ENCODE data around the gene MGMT.

Gene MGMT

DNA sequence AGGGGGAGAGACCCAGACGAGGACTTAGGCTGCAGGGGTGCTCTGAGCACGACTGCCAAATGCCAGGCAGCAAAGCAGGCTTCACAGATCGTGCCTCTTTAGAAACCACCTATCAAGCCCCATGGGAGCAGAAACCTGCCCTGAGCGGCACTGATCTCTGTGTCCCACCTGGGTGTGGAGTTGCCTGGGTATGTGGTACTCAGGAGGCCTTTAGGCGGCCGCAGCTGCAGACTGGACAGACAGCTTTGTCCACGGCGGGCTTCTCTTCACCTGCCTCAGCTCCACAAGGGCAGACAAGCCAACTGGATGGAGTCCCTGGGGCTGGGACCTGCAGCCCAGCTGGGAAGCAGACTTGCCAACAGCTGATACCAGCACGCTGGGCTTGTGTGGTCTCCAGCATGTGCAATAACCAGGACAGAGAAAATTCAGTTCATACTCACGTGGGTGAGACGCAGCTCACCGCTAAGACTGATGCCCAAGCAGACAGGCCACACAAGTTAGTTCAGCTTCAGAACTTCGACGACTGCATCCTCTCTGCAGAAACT lies 333.8 kb downstream of the MGMT start:
- no peak overlapping the region for H3K27ac ChIP-seq (ENCODE audit: low read depth, low read length, poor library complexity, severe bottlenecking)
- H3K4me2 ChIP-seq (ENCODE audit: low read length) = no peak overlapping the region
- H4K20me1 ChIP-seq (ENCODE audit: insufficient read depth, low read length) = no peaks in the 10 kb centered on the region
- H2AFZ ChIP-seq (ENCODE audit: low read length) = no peak overlapping the region
- TF ChIP-seq, protein P1, sequence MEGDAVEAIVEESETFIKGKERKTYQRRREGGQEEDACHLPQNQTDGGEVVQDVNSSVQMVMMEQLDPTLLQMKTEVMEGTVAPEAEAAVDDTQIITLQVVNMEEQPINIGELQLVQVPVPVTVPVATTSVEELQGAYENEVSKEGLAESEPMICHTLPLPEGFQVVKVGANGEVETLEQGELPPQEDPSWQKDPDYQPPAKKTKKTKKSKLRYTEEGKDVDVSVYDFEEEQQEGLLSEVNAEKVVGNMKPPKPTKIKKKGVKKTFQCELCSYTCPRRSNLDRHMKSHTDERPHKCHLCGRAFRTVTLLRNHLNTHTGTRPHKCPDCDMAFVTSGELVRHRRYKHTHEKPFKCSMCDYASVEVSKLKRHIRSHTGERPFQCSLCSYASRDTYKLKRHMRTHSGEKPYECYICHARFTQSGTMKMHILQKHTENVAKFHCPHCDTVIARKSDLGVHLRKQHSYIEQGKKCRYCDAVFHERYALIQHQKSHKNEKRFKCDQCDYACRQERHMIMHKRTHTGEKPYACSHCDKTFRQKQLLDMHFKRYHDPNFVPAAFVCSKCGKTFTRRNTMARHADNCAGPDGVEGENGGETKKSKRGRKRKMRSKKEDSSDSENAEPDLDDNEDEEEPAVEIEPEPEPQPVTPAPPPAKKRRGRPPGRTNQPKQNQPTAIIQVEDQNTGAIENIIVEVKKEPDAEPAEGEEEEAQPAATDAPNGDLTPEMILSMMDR (IDR thresholded peaks at IDR 0.05; ENCODE audit: low read length) = no peak
- no peak for TF ChIP-seq EZH2 (IDR thresholded peaks at IDR 0.05; ENCODE audit: borderline replicate concordance, low read length)
- no peaks in the 10 kb centered on the region for H3K9me2 ChIP-seq (ENCODE audit: low read depth, low read length)
- H3F3A ChIP-seq (ENCODE audit: insufficient read depth, low read length) = no peaks in the 10 kb centered on the region
- H3K36me3 ChIP-seq (ENCODE audit: insufficient read depth, low read length) = no peaks in the 10 kb centered on the region
- no peak overlapping the region for H3K9ac ChIP-seq (ENCODE audit: low read length)
- H3K9me3 ChIP-seq (ENCODE audit: low read length) = no peaks in the 10 kb centered on the region
- H3K4me1 ChIP-seq (ENCODE audit: insufficient read depth, low read length, severe bottlenecking) = peaks cover 3% of the 10 kb centered on the region
- H3K27me3 ChIP-seq (ENCODE audit: insufficient read depth, low read length) = no peaks in the 10 kb centered on the region
- no peak overlapping the region for H3K4me3 ChIP-seq (ENCODE audit: low read depth, low read length, poor library complexity, severe bottlenecking)
- no peaks in the 10 kb centered on the region for H3K79me2 ChIP-seq (ENCODE audit: insufficient read depth, low read length)

DNA sequence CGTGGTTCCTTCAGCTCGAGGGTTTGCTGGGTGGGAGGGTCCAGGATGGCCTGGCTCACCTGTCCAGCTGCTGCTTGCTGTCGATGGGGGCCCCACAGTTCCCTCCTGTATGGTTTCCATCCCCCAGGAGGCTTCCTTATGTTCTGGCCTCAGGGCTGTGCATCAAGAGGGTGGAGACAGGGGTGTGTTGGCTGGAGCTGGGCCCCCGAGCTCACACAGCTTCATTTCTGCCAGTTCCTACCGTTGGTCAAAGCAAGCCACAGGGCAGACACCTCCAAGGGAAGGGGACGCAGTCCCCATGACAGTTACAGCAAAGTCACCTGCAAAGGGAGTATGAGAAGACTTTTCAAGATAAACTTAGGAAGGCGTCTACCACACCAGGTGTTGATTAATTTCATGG lies 340.2 kb downstream of the MGMT start:
- Histone ChIP-seq H3K9ac (ENCODE audit: low read length) (no peak overlapping the region), H4K20me1 (ENCODE audit: insufficient read depth, low read length) (no peaks in the 10 kb centered on the region), H3K27ac (ENCODE audit: low read depth, low read length, poor library complexity, severe bottlenecking) (no peak overlapping the region), H3K9me2 (ENCODE audit: low read depth, low read length) (no peaks in the 10 kb centered on the region), H3K4me2 (ENCODE audit: low read length) (no peak overlapping the region), H3K4me3 (ENCODE audit: low read depth, low read length, poor library complexity, severe bottlenecking) (no peak overlapping the region), H3K4me1 (ENCODE audit: insufficient read depth, low read length, severe bottlenecking) (no peaks in the 10 kb centered on the region), H3K9me3 (ENCODE audit: low read length) (no peaks in the 10 kb centered on the region), H3F3A (ENCODE audit: insufficient read depth, low read length) (no peaks in the 10 kb centered on the region), H3K79me2 (ENCODE audit: insufficient read depth, low read length) (no peaks in the 10 kb centered on the region), H3K36me3 (ENCODE audit: insufficient read depth, low read length) (no peaks in the 10 kb centered on the region), H3K27me3 (ENCODE audit: insufficient read depth, low read length) (no peaks in the 10 kb centered on the region), H2AFZ (ENCODE audit: low read length) (no peak overlapping the region)
- no peak for TF ChIP-seq EZH2 (IDR thresholded peaks at IDR 0.05; ENCODE audit: borderline replicate concordance, low read length)
- TF ChIP-seq, protein P1 (IDR thresholded peaks at IDR 0.05; ENCODE audit: low read length) = no peak

DNA sequence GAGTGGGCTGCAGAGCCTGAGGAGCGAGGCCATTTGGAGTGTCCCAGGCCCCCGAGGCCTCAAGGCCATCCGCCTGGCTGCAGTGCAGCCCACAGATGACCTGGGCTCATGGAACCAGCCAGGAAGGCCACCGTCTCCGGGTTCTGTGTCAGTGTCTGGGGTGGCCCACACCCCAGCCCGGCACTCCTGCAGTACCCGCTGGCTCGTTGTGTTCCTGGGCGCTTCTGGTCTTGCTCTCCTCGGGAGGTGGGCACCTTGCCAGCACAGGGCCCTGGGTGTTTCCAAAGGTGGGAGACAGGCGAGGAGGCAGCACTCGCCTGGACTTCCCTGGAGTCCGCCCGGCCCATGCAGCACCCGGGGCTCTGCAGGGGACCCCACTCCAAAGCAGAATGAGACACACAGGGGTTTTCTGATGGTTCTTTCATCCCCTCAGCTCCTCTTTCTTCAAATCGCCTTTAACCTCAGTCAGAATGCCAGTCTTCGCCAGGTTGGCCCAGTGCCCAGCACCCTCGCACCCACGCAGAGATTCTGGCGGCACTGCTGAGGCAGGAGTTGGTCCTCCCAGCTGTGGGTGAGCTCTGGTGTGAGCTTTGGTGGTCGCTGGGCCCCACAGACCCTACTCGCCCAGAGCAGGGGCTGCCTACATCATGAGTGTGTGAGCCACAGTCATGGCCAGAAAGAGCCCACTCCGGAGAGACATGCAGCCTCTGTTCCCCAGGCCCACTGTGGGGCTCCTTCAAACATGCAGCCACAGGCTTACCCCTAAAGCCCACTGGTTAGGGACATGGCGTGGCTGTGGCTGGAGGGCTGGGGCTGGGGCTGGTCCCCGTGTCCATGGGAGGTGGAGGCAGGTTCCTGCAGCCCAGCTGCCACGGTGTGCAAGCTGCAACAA lies 341.3 kb downstream of the MGMT start:
- Histone ChIP-seq H4K20me1 (ENCODE audit: insufficient read depth, low read length) (no peaks in the 10 kb centered on the region), H3K9ac (ENCODE audit: low read length) (no peak overlapping the region), H3K4me2 (ENCODE audit: low read length) (no peak overlapping the region), H3K9me3 (ENCODE audit: low read length) (no peaks in the 10 kb centered on the region), H3K27ac (ENCODE audit: low read depth, low read length, poor library complexity, severe bottlenecking) (no peak overlapping the region), H3K27me3 (ENCODE audit: insufficient read depth, low read length) (no peaks in the 10 kb centered on the region), H3K79me2 (ENCODE audit: insufficient read depth, low read length) (no peaks in the 10 kb centered on the region), H3F3A (ENCODE audit: insufficient read depth, low read length) (no peaks in the 10 kb centered on the region), H3K4me1 (ENCODE audit: insufficient read depth, low read length, severe bottlenecking) (no peaks in the 10 kb centered on the region), H3K36me3 (ENCODE audit: insufficient read depth, low read length) (no peaks in the 10 kb centered on the region), H3K4me3 (ENCODE audit: low read depth, low read length, poor library complexity, severe bottlenecking) (no peak overlapping the region), H2AFZ (ENCODE audit: low read length) (no peak overlapping the region), H3K9me2 (ENCODE audit: low read depth, low read length) (no peaks in the 10 kb centered on the region)
- TF ChIP-seq, protein P1 (IDR thresholded peaks at IDR 0.05; ENCODE audit: low read length) = no peak
- TF ChIP-seq EZH2 (IDR thresholded peaks at IDR 0.05; ENCODE audit: borderline replicate concordance, low read length) = no peak

Measured in OCI-LY1 (cell line).